GM12878 (cell line): ENCODE results near the gene ASPG.

Experiments used
- EZH2 ChIP-seq: IDR thresholded peaks from 2 replicates; pipeline ENCODE4 v1.6.1; 2012; ENCODE audit warnings: low read depth, mild to moderate bottlenecking, control low read depth, inconsistent platforms, low read length, borderline replicate concordance; ENCODE audit not compliant: control insufficient read depth
- MYC ChIP-seq: IDR thresholded peaks from 2 replicates; pipeline ENCODE4 v1.6.1; 2011; ENCODE audit warnings: mild to moderate bottlenecking, low read length, moderate library complexity, inconsistent platforms; ENCODE audit not compliant: insufficient read depth, insufficient replicate concordance, insufficient read length, severe bottlenecking
- TF ChIP-seq, protein P1 (sequence below), 3 experiments: IDR thresholded peaks in 2 of 3; conservative IDR thresholded peaks in 1 of 3; 2 replicates each; pipeline ENCODE4 v1.5.1; 2011; ENCODE audit warnings: low read depth in 3 of 3, low read length in 3 of 3, mild to moderate bottlenecking in 3 of 3, control low read depth in 2 of 3, moderate library complexity in 2 of 3, inconsistent platforms in 1 of 3, mixed read lengths in 1 of 3; ENCODE audit not compliant: control insufficient read depth in 2 of 3, insufficient read depth in 1 of 3; ENCODE audit errors: extremely low read depth in 1 of 3
- TF ChIP-seq, protein P2 (sequence below): IDR thresholded peaks from 2 replicates; pipeline ENCODE4 v1.6.1; 2012; ENCODE audit warnings: low read depth, low read length, improper control_type of control experiment
- TF ChIP-seq, protein P3 (sequence below): IDR thresholded peaks from 2 replicates; pipeline ENCODE4 v1.6.1; 2011; ENCODE audit warnings: mild to moderate bottlenecking, low read depth, low read length, moderate library complexity; ENCODE audit not compliant: insufficient replicate concordance

DNA sequence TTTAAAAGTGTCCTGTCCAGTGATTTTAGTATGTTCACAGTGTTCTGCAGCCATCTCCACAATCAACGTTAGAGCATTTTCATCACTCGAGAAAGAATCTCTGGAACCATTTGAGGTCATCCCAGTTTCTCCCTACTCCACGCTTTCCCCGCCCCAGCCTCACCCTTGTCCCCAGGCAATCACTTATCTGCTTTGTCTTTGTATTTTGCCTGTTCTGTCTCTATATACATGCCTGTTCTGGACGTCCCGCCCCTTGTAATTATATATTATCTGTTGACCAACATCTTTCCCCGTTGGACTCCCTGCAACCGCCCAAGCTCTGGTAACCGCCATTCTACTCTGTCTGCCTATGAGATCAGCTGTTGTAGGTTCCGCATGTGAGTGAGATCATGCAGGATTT lies 21.5 kb upstream of the ASPG start:
- TF ChIP-seq, protein P1, sequence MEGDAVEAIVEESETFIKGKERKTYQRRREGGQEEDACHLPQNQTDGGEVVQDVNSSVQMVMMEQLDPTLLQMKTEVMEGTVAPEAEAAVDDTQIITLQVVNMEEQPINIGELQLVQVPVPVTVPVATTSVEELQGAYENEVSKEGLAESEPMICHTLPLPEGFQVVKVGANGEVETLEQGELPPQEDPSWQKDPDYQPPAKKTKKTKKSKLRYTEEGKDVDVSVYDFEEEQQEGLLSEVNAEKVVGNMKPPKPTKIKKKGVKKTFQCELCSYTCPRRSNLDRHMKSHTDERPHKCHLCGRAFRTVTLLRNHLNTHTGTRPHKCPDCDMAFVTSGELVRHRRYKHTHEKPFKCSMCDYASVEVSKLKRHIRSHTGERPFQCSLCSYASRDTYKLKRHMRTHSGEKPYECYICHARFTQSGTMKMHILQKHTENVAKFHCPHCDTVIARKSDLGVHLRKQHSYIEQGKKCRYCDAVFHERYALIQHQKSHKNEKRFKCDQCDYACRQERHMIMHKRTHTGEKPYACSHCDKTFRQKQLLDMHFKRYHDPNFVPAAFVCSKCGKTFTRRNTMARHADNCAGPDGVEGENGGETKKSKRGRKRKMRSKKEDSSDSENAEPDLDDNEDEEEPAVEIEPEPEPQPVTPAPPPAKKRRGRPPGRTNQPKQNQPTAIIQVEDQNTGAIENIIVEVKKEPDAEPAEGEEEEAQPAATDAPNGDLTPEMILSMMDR (IDR thresholded peaks at IDR 0.05 in 2 of 3, conservative IDR thresholded peaks at IDR 0.05 in 1 of 3; ENCODE audit: control insufficient read depth in 2 of 3, extremely low read depth in 1 of 3, insufficient read depth in 1 of 3, low read depth in 3 of 3, low read length in 3 of 3), result no peak
- TF ChIP-seq, protein P2, sequence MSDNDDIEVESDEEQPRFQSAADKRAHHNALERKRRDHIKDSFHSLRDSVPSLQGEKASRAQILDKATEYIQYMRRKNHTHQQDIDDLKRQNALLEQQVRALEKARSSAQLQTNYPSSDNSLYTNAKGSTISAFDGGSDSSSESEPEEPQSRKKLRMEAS, result no peak
- no peak for TF ChIP-seq MYC
- TF ChIP-seq, protein P3, sequence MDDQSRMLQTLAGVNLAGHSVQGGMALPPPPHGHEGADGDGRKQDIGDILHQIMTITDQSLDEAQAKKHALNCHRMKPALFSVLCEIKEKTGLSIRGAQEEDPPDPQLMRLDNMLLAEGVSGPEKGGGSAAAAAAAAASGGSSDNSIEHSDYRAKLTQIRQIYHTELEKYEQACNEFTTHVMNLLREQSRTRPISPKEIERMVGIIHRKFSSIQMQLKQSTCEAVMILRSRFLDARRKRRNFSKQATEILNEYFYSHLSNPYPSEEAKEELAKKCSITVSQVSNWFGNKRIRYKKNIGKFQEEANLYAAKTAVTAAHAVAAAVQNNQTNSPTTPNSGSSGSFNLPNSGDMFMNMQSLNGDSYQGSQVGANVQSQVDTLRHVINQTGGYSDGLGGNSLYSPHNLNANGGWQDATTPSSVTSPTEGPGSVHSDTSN, result no peak
- no peak for TF ChIP-seq EZH2
